Measurements from ENCODE around the gene PCDH7.

PCDH7 gene

GRCh38 chr4:30726090-30726675, 6.0 kb downstream of the PCDH7 start:
- DNase-seq, result no peak

GRCh38 chr4:30727409-30727808, 7.2 kb downstream of the PCDH7 start:
- DNase-seq, result no peak

GRCh38 chr4:30728311-30728710, 8.1 kb downstream of the PCDH7 start:
- no peak for DNase-seq

- no peak for DNase-seq
Measured at GRCh38 chr4:30743897-30744296, 23.7 kb downstream of the PCDH7 start.

- DNase-seq, result no peak
Measured at GRCh38 chr4:30744386-30744785, 24.2 kb downstream of the PCDH7 start.

- no peak for DNase-seq
Measured at GRCh38 chr4:30744957-30745640, 24.9 kb downstream of the PCDH7 start.

GRCh38 chr4:30746735-30747134, 26.6 kb downstream of the PCDH7 start:
- DNase-seq, result no peak

- no peak for DNase-seq
Measured at GRCh38 chr4:30753316-30753715, 33.1 kb downstream of the PCDH7 start.

GRCh38 chr4:30754021-30754420, 33.9 kb downstream of the PCDH7 start:
- DNase-seq, result no peak

GRCh38 chr4:30755346-30755745, 35.2 kb downstream of the PCDH7 start:
- no peak for DNase-seq

GRCh38 chr4:30756553-30756952, 36.4 kb downstream of the PCDH7 start:
- DNase-seq, result no peak

GRCh38 chr4:30757357-30757756, 37.2 kb downstream of the PCDH7 start:
- DNase-seq, result peak; percentile 4 to 62

GRCh38 chr4:30760551-30760950, 40.4 kb downstream of the PCDH7 start:
- DNase-seq, result no peak

- DNase-seq, result no peak
Measured at GRCh38 chr4:30763321-30763727, 43.2 kb downstream of the PCDH7 start.

- DNase-seq, result no peak
Measured at GRCh38 chr4:30765022-30765421, 44.9 kb downstream of the PCDH7 start.

- no peak for DNase-seq
Measured at GRCh38 chr4:30767147-30767845, 47.1 kb downstream of the PCDH7 start.

- no peak for DNase-seq
Measured at GRCh38 chr4:30768277-30768676, 48.1 kb downstream of the PCDH7 start.

- DNase-seq, result no peak
Measured at GRCh38 chr4:30769093-30769492, 48.9 kb downstream of the PCDH7 start.

GRCh38 chr4:30770049-30770549, 49.9 kb downstream of the PCDH7 start:
- DNase-seq, result peak in 1 of 2 experiments; percentile 75

- DNase-seq, result no peak
Measured at GRCh38 chr4:30770812-30771211, 50.6 kb downstream of the PCDH7 start.

GRCh38 chr4:30776451-30776850, 56.3 kb downstream of the PCDH7 start:
- no peak for DNase-seq

- no peak for DNase-seq
Measured at GRCh38 chr4:30776921-30777415, 56.8 kb downstream of the PCDH7 start.
